Naive thymus-derived CD4-positive, alpha-beta T cell (primary cell): ENCODE results near the gene FUBP3. TPM values are rescaled to one million over a fixed set of nuclear protein-coding genes. Genes with fewer than 3 reads are reported as not detected.
A peak's percentile ranks its signal among the peaks of the same experiment; 100 is the strongest.

Experiments used
- ATAC-seq: fragments of 150-1000 bp; cut with Tn5 transposase; 2 replicates; pipeline ENCODE4 v1.10.0; 2021; ENCODE audit warnings: mild to moderate bottlenecking, moderate library complexity
- CTCF ChIA-PET: fragments of 350-600 bp; sonication (Branson Sonifier 250); formaldehyde crosslinking; loops from one replicate; lab custom pipeline; 2021; ENCODE audit warnings: antibody characterized with exemption; lab: Charles Lee
- POLR2A ChIA-PET: fragments of 350-600 bp; sonication (Branson Sonifier 250); formaldehyde crosslinking; loops from one replicate; lab custom pipeline; 2021; ENCODE audit warnings: antibody characterized with exemption, inconsistent platforms; lab: Charles Lee
- DNase-seq, 9 donors: peaks; one replicate each; pipeline versions ENCODE4 v3.0.0 to v3.0.0-alpha.2; 2020 to 2022; ENCODE audit warnings: mixed read lengths in 1 of 9
- H3K27ac ChIP-seq: one replicate; pipeline ENCODE4 v1.7.0; 2013; ENCODE audit warnings: mild to moderate bottlenecking, low read depth, low read length, moderate library complexity
- H3K27me3 ChIP-seq, 2 donors: one replicate each; pipeline ENCODE4 v1.7.0; 2013; ENCODE audit warnings: low read length in 2 of 2, mild to moderate bottlenecking in 2 of 2, moderate library complexity in 2 of 2; ENCODE audit not compliant: control insufficient read depth in 2 of 2, insufficient read depth in 2 of 2
- H3K36me3 ChIP-seq, 3 experiments: 1 replicate in 2 of 3; 2 replicates in 1 of 3; pipeline ENCODE4 v1.7.0; 2013; ENCODE audit warnings: low read length in 3 of 3, mild to moderate bottlenecking in 3 of 3, moderate library complexity in 1 of 3; ENCODE audit not compliant: insufficient read depth in 3 of 3, control insufficient read depth in 2 of 3
- H3K4me1 ChIP-seq, 2 donors: one replicate each; pipeline ENCODE4 v1.7.0; 2013; ENCODE audit warnings: low read length in 2 of 2, mild to moderate bottlenecking in 2 of 2, moderate library complexity in 1 of 2; ENCODE audit not compliant: control insufficient read depth in 2 of 2, insufficient read depth in 2 of 2
- H3K4me3 ChIP-seq: 2 replicates; pipeline ENCODE4 v1.7.0; 2013; ENCODE audit warnings: mild to moderate bottlenecking, low read length
- H3K9me3 ChIP-seq, 3 experiments: 1 replicate in 2 of 3; 2 replicates in 1 of 3; pipeline ENCODE4 v1.7.0; 2013; ENCODE audit warnings: low read length in 3 of 3; ENCODE audit not compliant: control insufficient read depth in 2 of 3
- H3K27ac Mint-ChIP-seq, 9 donors: one replicate each; pipeline ENCODE4 v1.8.0; 2020 to 2022; ENCODE audit warnings: mixed read lengths in 9 of 9, mild to moderate bottlenecking in 8 of 9, moderate library complexity in 5 of 9, inconsistent platforms in 2 of 9
- H3K27me3 Mint-ChIP-seq, 5 donors: one replicate each; pipeline ENCODE4 v1.8.0; 2021 to 2022; ENCODE audit warnings: mixed read lengths in 5 of 5, mild to moderate bottlenecking in 1 of 5
- H3K36me3 Mint-ChIP-seq, 5 donors: one replicate each; pipeline ENCODE4 v1.8.0; 2020 to 2022; ENCODE audit warnings: mixed read lengths in 5 of 5, mild to moderate bottlenecking in 3 of 5, inconsistent platforms in 1 of 5
- H3K4me1 Mint-ChIP-seq, 7 donors: one replicate each; pipeline ENCODE4 v1.8.0; 2020 to 2022; ENCODE audit warnings: mixed read lengths in 7 of 7, mild to moderate bottlenecking in 3 of 7, inconsistent platforms in 1 of 7
- H3K4me3 Mint-ChIP-seq, 10 donors: one replicate each; pipeline ENCODE4 v1.8.0; 2020 to 2022; ENCODE audit warnings: mild to moderate bottlenecking in 10 of 10, mixed read lengths in 10 of 10, moderate library complexity in 6 of 10, inconsistent platforms in 2 of 10
- H3K9me3 Mint-ChIP-seq, 11 donors: one replicate each; pipeline ENCODE4 v1.8.0; 2020 to 2022; ENCODE audit warnings: mixed read lengths in 11 of 11, mild to moderate bottlenecking in 4 of 11, inconsistent platforms in 1 of 11, moderate library complexity in 1 of 11
- intact Hi-C, 2 donors: fragments of 100-400 bp; cut with micrococcal nuclease; formaldehyde crosslinking; loops; one replicate each; pipeline ENCODE4 v1.15.1; 2023
- polyA plus RNA-seq, 2 donors: library from polyadenylated mRNA; unstranded; fragments of 300-500 nt; fragmentation: Illumina TruSeq; gene quantifications; one replicate each; pipeline ENCODE4 v1.2.3, GENCODE V29; 2021
- total RNA-seq, 6 experiments: library from RNA in 5 of 6; stranded (reverse) in 5 of 6; gene quantifications; 1 replicate in 5 of 6; 2 replicates in 1 of 6; pipeline ENCODE4 v1.2.3 and lab custom pipeline; 2021 to 2026

The FUBP3 gene
- total and polyA plus RNA-seq, 7 experiments from 2014 or later = 30.0 to 49.6 (median 37.3) TPM

DNA sequence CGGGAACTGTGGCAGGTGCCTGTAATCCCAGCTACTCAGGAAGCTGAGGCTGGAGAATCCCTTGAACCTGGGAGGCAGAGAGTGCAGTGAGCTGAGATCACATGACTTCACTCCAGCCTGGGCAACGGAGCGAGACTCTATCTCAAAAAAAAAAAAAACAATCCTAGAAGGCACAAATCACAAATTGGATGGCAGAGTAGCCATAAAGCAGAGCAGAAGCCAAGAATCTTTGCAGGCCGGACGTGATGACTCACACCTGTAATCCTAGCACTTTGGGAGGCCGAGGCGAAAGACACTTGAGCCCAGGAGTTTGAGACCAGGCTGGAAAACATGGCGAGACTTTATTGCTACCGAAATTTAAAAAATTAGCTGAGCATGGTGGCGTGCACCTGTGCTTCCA is 9.2 kb upstream of the FUBP3 start:
- no peak for ATAC-seq
- Mint-ChIP-seq H3K9me3 (peaks cover 0 to 2% (median 0%) of the 10 kb centered on the region in 11 donors), H3K27me3 (peaks cover 0 to 11% (median 3%) of the 10 kb centered on the region in 5 donors), H3K4me1 (peaks cover 0 to 1% (median 0%) of the 10 kb centered on the region in 7 donors), H3K36me3 (peaks cover 0 to 6% (median 0%) of the 10 kb centered on the region in 5 donors), H3K4me3 (no peak overlapping the region), H3K27ac (no peak overlapping the region)
- no peak for DNase-seq
- H3K27me3 ChIP-seq = no peaks in the 10 kb centered on the region
- H3K4me3 ChIP-seq = no peak overlapping the region
- no peak overlapping the region for H3K27ac ChIP-seq
- H3K9me3 ChIP-seq = no peaks in the 10 kb centered on the region
- ChIA-PET POLR2A (no interaction called here), CTCF (no interaction called here)
- no peaks in the 10 kb centered on the region for H3K36me3 ChIP-seq
- intact Hi-C loops = no loop called here
- H3K4me1 ChIP-seq = no peaks in the 10 kb centered on the region

- H3K27me3 ChIP-seq = no peaks in the 10 kb centered on the region
- Mint-ChIP-seq H3K9me3 (peaks cover 0 to 4% (median 0%) of the 10 kb centered on the region in 11 donors), H3K27me3 (peaks cover 0 to 5% (median 0%) of the 10 kb centered on the region in 5 donors), H3K36me3 (peaks cover 0 to 3% (median 0%) of the 10 kb centered on the region in 5 donors), H3K27ac (no peak overlapping the region), H3K4me1 (peaks cover 9 to 28% (median 25%) of the 10 kb centered on the region in 7 donors), H3K4me3 (peak overlapping the region in 1 of 10 donors; percentile 1)
- no peak for DNase-seq
- H3K4me1 ChIP-seq = peaks cover 0 to 15% of the 10 kb centered on the region in 2 donors
- ATAC-seq = no peak
- H3K9me3 ChIP-seq = no peaks in the 10 kb centered on the region
- no peak overlapping the region for H3K4me3 ChIP-seq
- intact Hi-C loops = loop anchor here in 1 of 2 donors (5.0 kb wide), 1 partner anchor 448 kb away; no protein-coding TSS in a partner anchor
- no peak overlapping the region for H3K27ac ChIP-seq
- ChIA-PET CTCF (no interaction called here), POLR2A (no interaction called here)
- H3K36me3 ChIP-seq = no peaks in the 10 kb centered on the region
Measured at GRCh38 chr9:130575514-130575913, 3.9 kb upstream of the FUBP3 start.

DNA sequence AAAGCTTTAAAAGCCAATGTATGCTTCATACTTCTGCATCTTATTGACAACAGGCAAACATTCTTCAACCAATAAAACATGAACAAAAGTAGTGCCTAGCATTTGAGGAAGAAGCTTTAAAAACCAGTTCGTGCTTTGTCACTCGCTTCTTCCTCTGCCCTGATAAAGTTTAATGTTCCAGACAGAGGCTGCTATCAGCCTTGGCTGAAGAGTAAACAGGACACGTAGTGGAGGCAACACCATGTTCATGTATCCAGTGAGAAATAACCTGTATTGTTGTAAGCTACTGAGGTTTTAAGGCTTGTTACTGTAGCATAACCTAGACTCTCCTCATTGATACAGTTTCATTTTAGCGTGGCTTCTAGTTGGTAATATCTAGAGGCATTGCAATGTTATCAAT is 3.2 kb upstream of the FUBP3 start:
- Histone ChIP-seq H3K4me1 (peaks cover 0 to 15% of the 10 kb centered on the region in 2 donors), H3K36me3 (no peaks in the 10 kb centered on the region), H3K27ac (no peak overlapping the region), H3K4me3 (no peak overlapping the region), H3K27me3 (no peaks in the 10 kb centered on the region), H3K9me3 (no peaks in the 10 kb centered on the region)
- intact Hi-C loops = loop anchor here in 1 of 2 donors (5.0 kb wide), 1 partner anchor 449 kb away; no protein-coding TSS in a partner anchor
- Mint-ChIP-seq H3K4me1 (peaks cover 15 to 35% (median 32%) of the 10 kb centered on the region in 7 donors), H3K36me3 (peaks cover 0 to 4% (median 0%) of the 10 kb centered on the region in 5 donors), H3K9me3 (peaks cover 0 to 2% (median 0%) of the 10 kb centered on the region in 11 donors), H3K27me3 (peaks cover 0 to 5% (median 0%) of the 10 kb centered on the region in 5 donors), H3K4me3 (peak overlapping the region in 1 of 10 donors; percentile 27), H3K27ac (no peak overlapping the region)
- no peak for DNase-seq
- POLR2A ChIA-PET = no interaction called here
- no peak for ATAC-seq
- CTCF ChIA-PET = interaction anchor here (0.7 kb wide), 1 partner anchor 129 kb away, joined by 3 read pairs; no protein-coding TSS in a partner anchor

- ATAC-seq = peak; percentile 49
- peaks cover 22 to 59% (median 54%) of the 10 kb centered on the region in 7 donors for H3K4me1 Mint-ChIP-seq
- peaks cover 0 to 5% (median 4%) of the 10 kb centered on the region in 5 donors for H3K36me3 Mint-ChIP-seq
- Histone ChIP-seq H3K27me3 (no peaks in the 10 kb centered on the region), H3K27ac (peak overlapping the region; percentile 85), H3K4me1 (peaks cover 6 to 15% of the 10 kb centered on the region in 2 donors), H3K9me3 (no peaks in the 10 kb centered on the region), H3K4me3 (peak overlapping the region; percentile 99), H3K36me3 (peaks cover 0 to 3% (median 0%) of the 10 kb centered on the region in 3 experiments)
- POLR2A ChIA-PET = interaction anchor here (0.6 kb wide), 1 partner anchor 755 kb away, joined by 3 read pairs; no protein-coding TSS in a partner anchor
- H3K27me3 Mint-ChIP-seq = peaks cover 0 to 5% (median 0%) of the 10 kb centered on the region in 5 donors
- H3K4me3 Mint-ChIP-seq = peak overlapping the region; percentile 87 to 97 (median 92)
- H3K9me3 Mint-ChIP-seq = peaks cover 0 to 2% (median 0%) of the 10 kb centered on the region in 11 donors
- intact Hi-C loops = loop anchor here (1.0 to 5.0 kb wide), 3 partner anchors 113 to 453 kb away; partner anchors contain the start of gene EXOSC2 (in 2 of the 2)
- CTCF ChIA-PET = no interaction called here
- peak in 4 of 9 donors; percentile 8 to 21 (median 12) for DNase-seq
- H3K27ac Mint-ChIP-seq = peak overlapping the region; percentile 54 to 95 (median 89)
Measured at GRCh38 chr9:130579738-130580463, 524 bp downstream of the FUBP3 start.

- peaks cover 0 to 7% (median 3%) of the 10 kb centered on the region in 3 experiments for H3K36me3 ChIP-seq
- H3K4me3 Mint-ChIP-seq = peak overlapping the region in 2 of 10 donors; percentile 95 to 97
- H3K4me1 Mint-ChIP-seq = peaks cover 22 to 74% (median 67%) of the 10 kb centered on the region in 7 donors
- no peak overlapping the region for H3K4me3 ChIP-seq
- H3K27ac Mint-ChIP-seq = peak overlapping the region in 1 of 9 donors; percentile 7
- peaks cover 0 to 11% (median 5%) of the 10 kb centered on the region in 5 donors for H3K36me3 Mint-ChIP-seq
- no peak for ATAC-seq
- H3K27ac ChIP-seq = no peak overlapping the region
- H3K9me3 Mint-ChIP-seq = peaks cover 0 to 2% (median 0%) of the 10 kb centered on the region in 11 donors
- intact Hi-C loops = no loop called here
- ChIA-PET CTCF (no interaction called here), POLR2A (no interaction called here)
- peaks cover 0 to 3% (median 0%) of the 10 kb centered on the region in 5 donors for H3K27me3 Mint-ChIP-seq
- H3K4me1 ChIP-seq = peaks cover 6 to 15% of the 10 kb centered on the region in 2 donors
- no peaks in the 10 kb centered on the region for H3K9me3 ChIP-seq
- H3K27me3 ChIP-seq = no peaks in the 10 kb centered on the region
- DNase-seq = no peak
Measured at GRCh38 chr9:130581766-130582165, 2.4 kb downstream of the FUBP3 start.

DNA sequence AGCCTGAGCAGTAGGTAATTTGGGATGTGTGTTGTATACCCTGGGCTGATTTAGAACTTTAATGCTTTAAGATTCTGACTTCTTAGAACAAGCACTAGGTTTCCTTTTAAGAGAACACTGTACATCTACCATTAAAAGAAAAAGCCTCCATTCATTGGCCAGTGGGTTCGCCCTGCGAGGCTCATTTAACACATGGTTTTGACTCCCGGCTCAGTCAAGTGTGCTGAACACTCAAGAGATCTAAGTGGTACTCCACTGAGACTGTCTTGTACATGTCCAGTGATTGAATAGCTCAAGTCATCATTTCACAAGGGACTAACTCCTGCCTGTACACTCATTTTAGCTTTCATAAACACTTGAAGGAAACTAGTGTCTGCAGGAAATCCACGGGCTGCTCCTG is 3.9 kb downstream of the FUBP3 start:
- Histone ChIP-seq H3K27ac (no peak overlapping the region), H3K27me3 (no peaks in the 10 kb centered on the region), H3K36me3 (peaks cover 0 to 7% (median 3%) of the 10 kb centered on the region in 3 experiments), H3K4me1 (peaks cover 6 to 11% of the 10 kb centered on the region in 2 donors), H3K9me3 (no peaks in the 10 kb centered on the region), H3K4me3 (no peak overlapping the region)
- Mint-ChIP-seq H3K4me3 (no peak overlapping the region), H3K27ac (peak overlapping the region in 1 of 9 donors; percentile 52), H3K27me3 (no peaks in the 10 kb centered on the region), H3K9me3 (peaks cover 0 to 2% (median 0%) of the 10 kb centered on the region in 11 donors), H3K4me1 (peaks cover 24 to 70% (median 66%) of the 10 kb centered on the region in 7 donors), H3K36me3 (peaks cover 0 to 11% (median 5%) of the 10 kb centered on the region in 5 donors)
- intact Hi-C loops = no loop called here
- DNase-seq = no peak
- POLR2A ChIA-PET = interaction anchor here (1.4 kb wide), 1 partner anchor 10 kb away, joined by 3 read pairs; no protein-coding TSS in a partner anchor
- CTCF ChIA-PET = no interaction called here
- ATAC-seq = no peak
